Karpas-422 (cell line): Measurements from ENCODE around the gene ALX3. TPM values are rescaled to one million over a fixed set of nuclear protein-coding genes. Genes with fewer than 3 reads are reported as not detected.
A peak's percentile ranks its signal among the peaks of the same experiment; 100 is the strongest.

Experiments
- DNase-seq: peaks from one replicate; pipeline ENCODE4 v3.0.0-alpha.2; 2015
- H2AFZ ChIP-seq: fragments of 200-600 bp; sonication (generic); 2 replicates; pipeline ENCODE4 v1.6.1; 2014; ENCODE audit warnings: antibody characterized with exemption, low read length, mixed read lengths
- H3K27ac ChIP-seq: fragments of 200-600 bp; sonication (generic); 2 replicates; pipeline ENCODE4 v1.5.1; 2014; ENCODE audit warnings: mild to moderate bottlenecking, low read length, moderate library complexity
- H3K27me3 ChIP-seq: fragments of 200-600 bp; sonication (generic); 2 replicates; pipeline ENCODE4 v1.6.1; 2014; ENCODE audit warnings: low read length, mixed read lengths
- H3K36me3 ChIP-seq: fragments of 200-600 bp; sonication (generic); 2 replicates; pipeline ENCODE4 v1.6.1; 2014; ENCODE audit warnings: low read length, mixed read lengths; ENCODE audit not compliant: insufficient read depth
- H3K4me1 ChIP-seq: fragments of 200-600 bp; sonication (generic); 2 replicates; pipeline ENCODE4 v1.6.1; 2014; ENCODE audit warnings: mild to moderate bottlenecking, low read length, mixed read lengths
- H3K4me2 ChIP-seq: fragments of 200-600 bp; sonication (generic); 2 replicates; pipeline ENCODE4 v1.6.1; 2014; ENCODE audit warnings: low read length, low read depth, mild to moderate bottlenecking; ENCODE audit not compliant: poor library complexity, severe bottlenecking
- H3K4me3 ChIP-seq: fragments of 200-600 bp; sonication (generic); 2 replicates; pipeline ENCODE4 v1.5.1; 2014; ENCODE audit warnings: mild to moderate bottlenecking, antibody characterized with exemption, low read length, mixed read lengths
- H3K79me2 ChIP-seq: fragments of 200-600 bp; sonication (generic); 2 replicates; pipeline ENCODE4 v1.6.1; 2014; ENCODE audit warnings: mild to moderate bottlenecking, low read length, mixed read lengths
- H3K9ac ChIP-seq: fragments of 200-600 bp; sonication (generic); 2 replicates; pipeline ENCODE4 v1.6.0; 2014; ENCODE audit warnings: low read length
- H3K9me2 ChIP-seq: fragments of 200-600 bp; sonication (generic), shearing (Covaris generic); replicated peaks from 2 replicates; pipeline ENCODE4 v1.6.0; 2014; ENCODE audit warnings: mild to moderate bottlenecking, low read length, moderate library complexity; ENCODE audit not compliant: insufficient read depth
- H3K9me3 ChIP-seq: fragments of 300-700, 200-600 bp; sonication (generic); 2 replicates; pipeline ENCODE4 v1.6.1; 2014; ENCODE audit warnings: low read length, mixed read lengths
- H4K20me1 ChIP-seq: fragments of 200-600 bp; sonication (generic); 2 replicates; pipeline ENCODE4 v1.6.1; 2014; ENCODE audit warnings: mild to moderate bottlenecking, antibody characterized with exemption, low read length, low read depth; ENCODE audit not compliant: insufficient read depth
- total RNA-seq: library from RNA; depleted of rRNA; stranded (reverse); fragments of >200 nt; shearing (Covaris generic); gene quantifications from 2 replicates; pipeline ENCODE4 v1.2.3, GENCODE V29; 2014; ENCODE audit warnings: low replicate concordance; rRNA removed

Gene ALX3
- total RNA-seq, 1 experiment from 2014 or later = not detected

DNA sequence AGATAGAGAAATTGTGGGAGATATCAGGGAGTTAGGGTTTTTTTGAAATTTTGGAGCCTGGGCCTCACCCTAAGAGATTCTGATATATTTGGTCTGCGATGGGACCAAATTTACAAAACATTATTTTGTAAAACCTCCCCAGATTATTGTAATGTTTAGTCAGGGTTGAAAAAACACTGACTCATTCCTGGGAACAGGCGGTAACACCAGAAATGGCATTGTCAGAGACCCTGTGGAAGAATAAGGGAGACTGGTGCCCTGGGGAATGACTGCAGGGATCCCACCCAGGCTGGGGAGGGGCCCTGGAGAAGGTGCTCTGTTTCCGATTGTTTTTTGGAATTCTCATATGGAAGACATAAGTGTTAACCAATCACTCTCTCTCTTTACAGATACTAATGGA, 49.2 kb downstream of the ALX3 start:
- no peak overlapping the region for H3K4me2 ChIP-seq
- no peaks in the 10 kb centered on the region for H3K9me2 ChIP-seq
- H3K9ac ChIP-seq = no peak overlapping the region
- H3K27ac ChIP-seq = no peak overlapping the region
- no peak overlapping the region for H2AFZ ChIP-seq
- no peaks in the 10 kb centered on the region for H3K9me3 ChIP-seq
- H3K27me3 ChIP-seq = no peaks in the 10 kb centered on the region
- no peak overlapping the region for H3K4me3 ChIP-seq
- peaks cover 7% of the 10 kb centered on the region; the same call in 1 of the 2 replicates for H3K4me1 ChIP-seq
- H4K20me1 ChIP-seq = no peaks in the 10 kb centered on the region
- H3K79me2 ChIP-seq = no peaks in the 10 kb centered on the region
- peaks cover 28% of the 10 kb centered on the region; the same call in 1 of the 2 replicates for H3K36me3 ChIP-seq
- DNase-seq = no peak

DNA sequence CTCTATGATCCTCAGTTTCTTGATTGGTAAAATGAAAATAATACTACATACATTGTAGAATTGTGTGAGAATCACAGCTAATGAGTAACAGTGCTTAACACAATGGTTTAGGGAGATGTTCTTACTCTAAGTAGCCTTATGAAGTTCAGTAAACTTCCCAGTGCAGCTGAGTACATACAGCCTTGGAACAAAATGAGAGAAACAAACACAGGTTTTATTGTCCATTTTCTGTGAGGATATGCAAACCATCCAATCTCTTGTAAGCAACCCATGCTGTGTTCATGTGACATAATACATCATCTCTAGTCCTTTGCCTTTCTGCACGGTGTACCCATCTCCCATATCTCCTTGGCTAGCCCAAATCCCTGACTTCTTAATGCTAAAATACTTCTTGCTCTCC, 50.7 kb downstream of the ALX3 start:
- no peak overlapping the region for H3K27ac ChIP-seq
- no peak overlapping the region for H3K4me2 ChIP-seq
- peaks cover 7% of the 10 kb centered on the region; the same call in 1 of the 2 replicates for H3K4me1 ChIP-seq
- H2AFZ ChIP-seq = no peak overlapping the region
- no peak overlapping the region for H3K4me3 ChIP-seq
- DNase-seq = no peak
- no peaks in the 10 kb centered on the region for H3K79me2 ChIP-seq
- no peaks in the 10 kb centered on the region for H4K20me1 ChIP-seq
- no peaks in the 10 kb centered on the region for H3K9me3 ChIP-seq
- no peaks in the 10 kb centered on the region for H3K9me2 ChIP-seq
- H3K9ac ChIP-seq = no peak overlapping the region
- H3K36me3 ChIP-seq = peaks cover 35% of the 10 kb centered on the region; the same call in 1 of the 2 replicates
- H3K27me3 ChIP-seq = no peaks in the 10 kb centered on the region

DNA sequence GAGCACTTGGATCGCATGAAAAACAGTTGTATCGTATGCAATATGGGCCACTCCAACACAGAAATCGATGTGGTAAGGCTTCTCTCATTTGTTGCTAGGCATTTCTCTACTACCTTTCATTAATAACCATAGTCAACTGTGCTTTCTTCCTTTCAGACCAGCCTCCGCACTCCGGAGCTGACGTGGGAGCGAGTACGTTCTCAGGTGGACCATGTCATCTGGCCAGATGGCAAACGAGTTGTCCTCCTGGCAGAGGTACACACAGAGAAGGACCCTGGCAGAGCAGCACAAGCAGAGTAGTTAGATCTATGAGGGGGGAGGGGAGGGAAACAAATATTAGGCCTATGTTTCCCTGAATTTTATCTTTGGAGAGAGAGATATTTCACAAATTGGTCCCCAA, 52.1 kb downstream of the ALX3 start:
- no peaks in the 10 kb centered on the region for H3K27me3 ChIP-seq
- H3K4me1 ChIP-seq = peaks cover 3% of the 10 kb centered on the region; the same call in 1 of the 2 replicates
- H4K20me1 ChIP-seq = no peaks in the 10 kb centered on the region
- H3K36me3 ChIP-seq = peaks cover 38% of the 10 kb centered on the region; the same call in 1 of the 2 replicates
- H2AFZ ChIP-seq = no peak overlapping the region
- no peak overlapping the region for H3K4me3 ChIP-seq
- H3K27ac ChIP-seq = no peak overlapping the region
- no peaks in the 10 kb centered on the region for H3K9me3 ChIP-seq
- H3K9ac ChIP-seq = no peak overlapping the region
- DNase-seq = no peak
- H3K9me2 ChIP-seq = no peaks in the 10 kb centered on the region
- H3K79me2 ChIP-seq = no peaks in the 10 kb centered on the region
- H3K4me2 ChIP-seq = no peak overlapping the region

DNA sequence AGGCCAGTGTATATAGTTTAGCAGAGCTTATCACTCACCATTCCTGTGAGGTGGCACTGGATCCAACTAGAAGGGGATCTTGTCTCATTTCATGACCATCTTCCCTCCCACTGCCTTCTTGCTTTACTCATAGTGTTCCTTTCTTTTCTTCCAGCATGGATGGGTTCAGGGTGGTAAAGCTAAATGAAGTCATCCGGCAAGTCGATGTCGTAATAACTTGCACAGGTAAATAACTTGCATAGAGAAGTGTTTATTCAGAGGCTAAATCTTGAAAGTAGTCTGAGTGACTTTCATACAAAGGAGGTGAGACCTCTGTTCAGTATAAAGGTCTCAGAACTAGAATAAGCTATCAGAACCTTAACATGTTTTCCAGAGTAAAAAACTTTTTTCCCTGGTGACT, 52.7 kb downstream of the ALX3 start:
- Histone ChIP-seq H3K27ac (no peak overlapping the region), H3K9me3 (no peaks in the 10 kb centered on the region), H3K27me3 (no peaks in the 10 kb centered on the region), H2AFZ (no peak overlapping the region), H3K4me2 (no peak overlapping the region), H3K36me3 (peaks cover 41% of the 10 kb centered on the region; the same call in 1 of the 2 replicates), H3K9me2 (no peaks in the 10 kb centered on the region), H3K79me2 (no peaks in the 10 kb centered on the region), H3K4me3 (no peak overlapping the region), H4K20me1 (no peaks in the 10 kb centered on the region), H3K9ac (no peak overlapping the region), H3K4me1 (no peaks in the 10 kb centered on the region)
- no peak for DNase-seq

DNA sequence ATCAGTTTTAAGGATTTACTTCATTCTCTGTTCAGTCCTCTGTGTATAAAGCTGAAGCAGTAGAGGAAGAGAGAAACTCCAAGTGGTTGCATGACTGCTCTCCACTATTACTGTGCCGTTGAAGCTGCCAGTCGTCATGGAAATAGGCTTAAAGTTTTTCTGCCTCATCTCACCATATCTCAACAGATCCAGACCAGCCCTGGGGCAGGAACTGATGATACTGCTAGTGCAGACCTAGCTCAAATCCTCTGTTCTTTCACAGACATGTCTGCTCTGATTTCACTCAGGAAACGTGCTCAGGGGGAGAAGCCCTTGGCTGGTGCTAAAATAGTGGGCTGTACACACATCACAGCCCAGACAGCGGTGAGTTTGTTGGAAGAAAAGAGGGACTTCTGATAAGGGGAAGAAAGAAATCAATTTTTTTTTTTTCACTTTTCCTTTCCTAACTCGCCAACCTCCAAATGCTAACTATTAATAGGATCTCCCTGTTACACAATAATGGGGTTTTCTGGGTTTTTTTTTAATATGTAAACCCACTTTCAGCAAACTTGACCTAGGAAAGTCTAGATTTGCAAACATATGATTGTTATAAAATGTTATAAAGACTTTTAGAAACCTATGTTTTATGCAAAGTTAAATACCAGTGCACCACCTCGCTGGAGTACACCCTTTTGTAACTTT, 58.2 kb downstream of the ALX3 start:
- H3K27ac ChIP-seq = no peak overlapping the region
- no peaks in the 10 kb centered on the region for H3K4me1 ChIP-seq
- no peak overlapping the region for H3K4me3 ChIP-seq
- no peaks in the 10 kb centered on the region for H4K20me1 ChIP-seq
- no peak overlapping the region for H3K4me2 ChIP-seq
- H3K9ac ChIP-seq = no peak overlapping the region
- H3K9me2 ChIP-seq = no peaks in the 10 kb centered on the region
- no peaks in the 10 kb centered on the region for H3K9me3 ChIP-seq
- no peak for DNase-seq
- H3K79me2 ChIP-seq = peaks cover 4% of the 10 kb centered on the region; the same call in 1 of the 2 replicates
- H2AFZ ChIP-seq = no peak overlapping the region
- peaks cover 28% of the 10 kb centered on the region; the same call in 1 of the 2 replicates for H3K36me3 ChIP-seq
- H3K27me3 ChIP-seq = no peaks in the 10 kb centered on the region

DNA sequence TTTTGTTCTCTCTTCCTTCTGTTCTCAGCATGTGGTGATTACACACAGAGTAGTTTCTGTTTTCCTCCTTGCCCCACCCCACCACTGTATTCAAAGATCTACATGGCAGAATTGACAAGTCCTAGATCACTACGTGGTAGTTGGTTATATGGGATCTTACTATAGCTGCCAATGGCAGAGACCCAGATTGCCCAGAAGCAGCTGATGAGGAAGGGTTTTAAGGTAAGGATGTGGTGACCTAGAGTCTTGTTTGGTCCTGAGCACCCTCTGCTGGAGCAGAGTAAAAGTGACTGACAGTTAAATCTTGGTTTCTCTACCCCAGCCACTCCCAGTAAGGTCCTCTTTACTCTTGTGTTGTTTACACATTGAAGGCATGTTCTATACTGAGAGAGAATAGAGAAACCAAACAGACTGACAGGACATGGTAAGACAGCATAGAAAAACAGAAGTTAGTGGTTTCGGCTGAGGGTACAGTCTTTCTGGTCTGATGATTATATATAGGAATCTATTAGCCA, 58.9 kb downstream of the ALX3 start:
- H3K36me3 ChIP-seq = peaks cover 28% of the 10 kb centered on the region; the same call in 1 of the 2 replicates
- no peaks in the 10 kb centered on the region for H3K9me2 ChIP-seq
- H3K27me3 ChIP-seq = no peaks in the 10 kb centered on the region
- peaks cover 11% of the 10 kb centered on the region; the same call in 1 of the 2 replicates for H3K79me2 ChIP-seq
- no peak overlapping the region for H3K27ac ChIP-seq
- H3K9me3 ChIP-seq = no peaks in the 10 kb centered on the region
- no peak overlapping the region for H3K4me2 ChIP-seq
- DNase-seq = peak; percentile 75
- H3K4me1 ChIP-seq = peaks cover 6% of the 10 kb centered on the region
- H2AFZ ChIP-seq = no peak overlapping the region
- no peaks in the 10 kb centered on the region for H4K20me1 ChIP-seq
- no peak overlapping the region for H3K4me3 ChIP-seq
- H3K9ac ChIP-seq = no peak overlapping the region

Other genes with a start within 250 kb of the ALX3 start
- gene CSF1, start 159.8 kb downstream of the ALX3 start, total RNA-seq = 0.07 and 0.29 TPM in 2 replicates
- gene AHCYL1, start 85.9 kb downstream of the ALX3 start, total RNA-seq = 29.5 and 34.0 TPM in 2 replicates
- gene STRIP1, start 36.0 kb downstream of the ALX3 start, total RNA-seq = 35.3 and 53.8 TPM in 2 replicates
- 0.19 and 0.47 TPM in 2 replicates for gene UBL4B, start 41.8 kb upstream of the ALX3 start, total RNA-seq
- gene SLC6A17, start 79.8 kb upstream of the ALX3 start, total RNA-seq = not detected in 2 replicates
- 1.5 and 1.6 TPM in 2 replicates for gene KCNC4, start 139.6 kb upstream of the ALX3 start, total RNA-seq